CD4-positive, alpha-beta T cell treated with Interleukin-6 for 4 hours (primary cell): ENCODE data around the gene ADGRV1.

Experiments
- DNase-seq: peaks from one replicate; pipeline ENCODE4 v3.0.0-alpha.2; 2020; ENCODE audit warnings: mixed read lengths

Gene ADGRV1

GRCh38 chr5:91121347-91121993, 562.9 kb downstream of the ADGRV1 start:
- no peak for DNase-seq

- no peak for DNase-seq
Measured at GRCh38 chr5:91122651-91123050, 564.1 kb downstream of the ADGRV1 start.

- no peak for DNase-seq
Measured at GRCh38 chr5:91123291-91123690, 564.7 kb downstream of the ADGRV1 start.

GRCh38 chr5:91123901-91124300, 565.3 kb downstream of the ADGRV1 start:
- DNase-seq, result no peak

- no peak for DNase-seq
Measured at GRCh38 chr5:91125916-91126315, 567.3 kb downstream of the ADGRV1 start.

GRCh38 chr5:91126448-91126847, 567.9 kb downstream of the ADGRV1 start:
- no peak for DNase-seq

- DNase-seq, result no peak
Measured at GRCh38 chr5:91126888-91127287, 568.3 kb downstream of the ADGRV1 start.

GRCh38 chr5:91127456-91128081, 569.0 kb downstream of the ADGRV1 start:
- DNase-seq, result no peak

GRCh38 chr5:91128604-91129003, 570.0 kb downstream of the ADGRV1 start:
- DNase-seq, result no peak

- DNase-seq, result no peak
Measured at GRCh38 chr5:91129748-91130147, 571.2 kb downstream of the ADGRV1 start.

GRCh38 chr5:91130759-91131158, 572.2 kb downstream of the ADGRV1 start:
- DNase-seq, result no peak

- no peak for DNase-seq
Measured at GRCh38 chr5:91132550-91132949, 574.0 kb downstream of the ADGRV1 start.

- no peak for DNase-seq
Measured at GRCh38 chr5:91133183-91133582, 574.6 kb downstream of the ADGRV1 start.

- no peak for DNase-seq
Measured at GRCh38 chr5:91135475-91136248, 577.1 kb downstream of the ADGRV1 start.

GRCh38 chr5:91136271-91136670, 577.7 kb downstream of the ADGRV1 start:
- DNase-seq, result no peak

GRCh38 chr5:91137647-91138046, 579.0 kb downstream of the ADGRV1 start:
- DNase-seq, result no peak

- no peak for DNase-seq
Measured at GRCh38 chr5:91139572-91140200, 581.1 kb downstream of the ADGRV1 start.

GRCh38 chr5:91140657-91141056, 582.1 kb downstream of the ADGRV1 start:
- no peak for DNase-seq

- DNase-seq, result no peak
Measured at GRCh38 chr5:91141642-91142041, 583.0 kb downstream of the ADGRV1 start.

- no peak for DNase-seq
Measured at GRCh38 chr5:91142386-91142785, 583.8 kb downstream of the ADGRV1 start.

- no peak for DNase-seq
Measured at GRCh38 chr5:91142819-91143218, 584.2 kb downstream of the ADGRV1 start.

GRCh38 chr5:91143840-91144239, 585.2 kb downstream of the ADGRV1 start:
- DNase-seq, result no peak

- no peak for DNase-seq
Measured at GRCh38 chr5:91144491-91145332, 586.1 kb downstream of the ADGRV1 start.
